HG03571 (cell line): ENCODE data around the gene SAMMSON.

Source experiments
- ATAC-seq: cut with Tn5 transposase; IDR thresholded peaks from one replicate; pipeline ENCODE4 v1.9.1; 2021; ENCODE audit not compliant: unreplicated experiment

The SAMMSON gene

GRCh38 chr3:69999140-70000027, at the start of gene SAMMSON:
Gene SAMMSON (plus strand): TSS chr3:69999733.
- no peak for ATAC-seq

DNA sequence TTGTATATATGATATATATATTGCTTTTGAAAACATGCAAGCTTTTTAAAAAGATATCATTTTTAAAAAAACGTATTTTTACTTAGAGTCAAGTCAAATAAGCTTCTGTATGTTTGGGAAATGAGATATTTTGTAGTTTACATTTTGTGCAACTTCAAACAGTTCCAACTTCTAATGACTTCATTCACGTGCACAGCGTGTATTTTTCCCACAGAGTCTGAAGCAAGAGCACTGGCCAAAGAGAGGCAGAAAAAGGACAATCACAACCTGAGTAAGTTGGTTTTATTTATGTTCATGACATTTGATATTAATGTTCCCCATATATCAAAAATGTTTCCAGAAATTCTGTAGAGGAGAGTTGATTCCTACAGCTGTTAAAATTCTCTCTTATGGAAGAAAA, 47.9 kb upstream of the SAMMSON start:
- ATAC-seq = no peak

- no peak for ATAC-seq
Observed at GRCh38 chr3:69959581-69959980, 40.0 kb upstream of the SAMMSON start.

DNA sequence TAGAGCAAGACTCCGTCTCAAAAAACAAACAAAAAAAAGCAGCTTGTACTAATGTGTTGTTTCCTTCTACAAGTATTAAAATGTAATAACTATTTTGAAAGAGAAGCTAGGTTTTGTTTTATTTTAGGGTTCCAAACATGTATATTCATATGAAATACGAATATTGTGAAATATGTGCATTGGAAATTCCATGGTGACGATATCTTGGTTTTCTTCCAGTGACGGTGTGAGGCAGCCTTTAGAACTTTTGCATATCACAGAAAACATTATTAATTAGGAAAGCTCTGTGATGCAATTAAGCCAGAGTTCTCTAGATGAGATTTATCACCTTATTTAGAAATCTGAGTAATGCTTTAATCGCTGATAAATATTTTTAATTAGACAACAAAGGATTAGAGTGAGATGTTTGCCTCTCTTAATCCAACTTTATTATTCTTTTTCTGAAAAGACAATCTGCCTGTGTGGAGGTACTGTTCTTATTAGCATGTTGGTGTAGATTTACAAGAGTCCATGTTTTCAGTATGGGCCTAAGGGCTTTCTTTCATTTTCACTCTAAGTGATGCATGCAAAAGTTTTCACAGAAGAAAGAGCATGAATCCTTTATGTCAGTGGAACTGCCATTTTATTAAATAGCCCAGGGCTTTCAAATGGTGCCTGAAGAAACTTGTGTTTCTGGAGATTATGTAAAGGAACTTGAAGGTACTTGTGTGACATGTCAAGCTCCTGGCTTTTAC, 37.7 kb upstream of the SAMMSON start:
- no peak for ATAC-seq

DNA sequence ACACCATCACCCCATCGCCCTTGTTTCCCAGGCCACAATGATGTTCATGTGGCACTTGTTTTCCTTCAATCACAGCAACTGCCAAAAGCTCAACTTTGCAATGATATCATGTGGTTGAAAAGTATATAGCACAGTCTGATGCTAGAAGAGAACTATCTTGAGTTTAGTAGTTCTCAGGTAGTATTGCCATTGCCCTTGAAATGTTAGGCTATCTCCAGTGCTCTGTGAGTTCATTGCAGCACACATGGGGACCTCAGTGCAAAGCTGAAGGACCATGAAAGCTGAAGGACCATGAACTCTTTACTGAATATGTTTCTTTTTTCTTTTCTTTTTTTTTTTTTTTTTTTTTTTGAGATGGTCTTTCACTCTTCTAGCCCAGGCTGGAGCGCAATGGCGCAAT, 35.9 kb upstream of the SAMMSON start:
- ATAC-seq = no peak

- no peak for ATAC-seq
Observed at GRCh38 chr3:69967156-69967555, 32.4 kb upstream of the SAMMSON start.

DNA sequence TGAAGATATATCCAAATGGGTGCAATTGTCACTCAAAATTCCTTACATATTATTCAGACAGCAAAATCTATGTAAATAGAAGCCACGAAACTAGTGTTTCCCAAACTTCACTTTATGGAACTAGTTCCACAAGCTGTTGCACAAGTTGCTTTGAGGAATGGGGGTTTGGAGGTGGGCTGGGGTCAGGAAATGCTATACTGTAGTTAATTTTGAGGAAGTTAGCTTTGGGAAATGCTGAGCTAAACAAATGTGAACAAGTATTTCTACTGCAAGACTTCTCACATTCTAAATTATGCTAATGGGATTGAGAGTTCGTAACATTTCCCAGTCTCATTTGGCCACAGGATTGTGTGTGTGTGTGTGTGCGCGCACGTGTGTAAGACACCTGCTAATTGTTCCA, 28.7 kb upstream of the SAMMSON start:
- no peak for ATAC-seq

GRCh38 chr3:69972672-69973071, 26.9 kb upstream of the SAMMSON start:
- ATAC-seq = no peak

DNA sequence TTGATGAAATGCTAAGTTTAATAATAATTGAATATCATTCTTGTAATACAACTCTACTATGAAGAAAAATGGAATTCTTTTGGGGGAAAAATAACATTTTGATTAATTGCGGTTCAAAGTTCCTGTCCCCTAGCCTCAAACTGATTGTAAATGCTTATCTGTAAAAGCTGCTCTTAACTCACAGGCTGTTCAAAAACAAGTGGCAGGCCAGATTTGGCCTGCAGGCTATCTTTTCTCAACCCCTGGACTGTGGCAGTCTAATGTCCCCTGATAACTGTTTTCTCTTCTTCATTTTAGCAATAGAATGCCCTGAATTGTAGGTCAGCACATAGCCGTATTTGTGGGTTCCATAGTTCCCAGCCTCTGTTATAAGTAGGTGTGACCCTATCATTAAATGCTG, 23.5 kb upstream of the SAMMSON start:
- no peak for ATAC-seq

- ATAC-seq = no peak
Observed at GRCh38 chr3:69983546-69984265, 15.8 kb upstream of the SAMMSON start.

- ATAC-seq = no peak
Observed at GRCh38 chr3:69985266-69985665, 14.3 kb upstream of the SAMMSON start.

DNA sequence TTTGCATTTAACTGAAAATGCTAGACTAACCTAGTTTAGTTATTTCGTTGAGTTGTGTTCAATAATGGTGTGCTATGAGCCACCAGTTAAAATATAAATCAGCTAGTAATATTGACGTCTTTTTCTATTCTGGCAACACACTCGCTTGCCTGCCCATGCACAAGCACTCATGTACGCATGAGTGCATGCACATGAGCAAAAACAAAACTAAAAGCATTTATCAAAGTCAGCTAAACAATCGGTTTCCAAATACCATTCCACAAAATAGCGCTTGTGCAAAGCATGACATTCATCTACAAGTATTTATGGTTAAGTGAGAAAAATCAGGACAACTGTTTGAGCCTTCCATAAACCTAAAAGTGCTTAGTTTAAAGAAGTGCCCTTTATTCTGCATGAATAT, 13.1 kb upstream of the SAMMSON start:
- ATAC-seq = no peak

DNA sequence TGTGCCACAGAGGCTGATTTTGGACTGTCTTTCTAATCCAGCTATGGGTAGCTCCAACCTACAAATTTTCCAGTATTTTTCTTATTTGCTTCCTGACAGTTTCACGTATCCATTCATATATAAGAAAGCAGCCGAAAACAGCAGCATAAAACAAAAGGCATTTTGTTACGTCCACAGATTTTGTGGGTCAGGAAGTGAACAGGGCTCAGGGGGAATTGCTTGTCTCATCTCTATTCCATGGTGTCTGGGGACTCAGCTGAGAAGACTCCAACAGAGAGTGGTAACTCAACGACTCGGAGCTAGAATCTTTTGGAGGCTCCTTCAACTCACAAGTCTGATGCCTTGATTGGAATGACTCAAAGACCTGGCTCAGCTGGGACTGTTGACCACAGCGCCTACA, 11.7 kb upstream of the SAMMSON start:
- ATAC-seq = no peak

- ATAC-seq = no peak
Observed at GRCh38 chr3:69993757-69994156, 5.8 kb upstream of the SAMMSON start.

DNA sequence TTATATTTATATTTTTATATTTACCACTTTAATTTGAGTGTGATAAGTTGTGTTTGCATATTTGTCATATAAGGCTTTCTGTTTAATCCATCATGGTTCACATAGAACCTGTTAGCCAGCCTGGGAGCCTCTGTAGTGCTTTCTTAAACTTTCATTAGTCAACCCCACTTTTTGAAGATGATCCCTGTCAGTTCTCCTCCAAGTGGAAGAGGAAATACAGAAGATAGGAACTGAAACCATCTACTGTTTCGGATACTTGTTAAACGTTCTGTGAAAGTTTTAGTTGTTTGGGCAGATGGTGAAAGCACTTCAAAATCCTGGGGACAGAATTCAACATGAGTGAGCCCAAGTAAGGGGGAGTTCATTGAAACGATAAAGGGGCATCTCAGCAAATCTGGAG, 4.6 kb upstream of the SAMMSON start:
- no peak for ATAC-seq

GRCh38 chr3:69997631-69998307, 1.8 kb upstream of the SAMMSON start:
- no peak for ATAC-seq

DNA sequence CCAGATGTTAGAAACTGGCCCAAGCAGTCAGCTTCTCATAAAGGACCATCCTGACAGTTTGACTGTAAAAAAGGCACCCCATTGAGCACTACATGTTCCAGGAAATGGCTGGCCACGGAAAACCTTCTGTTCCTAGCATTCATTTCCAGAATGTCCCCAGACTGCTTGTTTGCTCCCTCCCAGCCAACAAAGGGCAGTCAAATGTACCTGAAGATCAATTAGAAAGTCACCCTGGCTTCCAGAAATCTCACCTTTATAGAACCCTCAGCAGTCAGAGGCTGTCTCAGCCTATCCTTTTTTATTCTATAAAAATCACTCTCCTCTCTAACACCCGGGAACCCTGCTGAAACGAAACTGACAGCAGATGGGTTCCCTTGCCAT, 784 bp upstream of the SAMMSON start:
- no peak for ATAC-seq

GRCh38 chr3:70000028-70000410, 486 bp downstream of the SAMMSON start:
- ATAC-seq = no peak

DNA sequence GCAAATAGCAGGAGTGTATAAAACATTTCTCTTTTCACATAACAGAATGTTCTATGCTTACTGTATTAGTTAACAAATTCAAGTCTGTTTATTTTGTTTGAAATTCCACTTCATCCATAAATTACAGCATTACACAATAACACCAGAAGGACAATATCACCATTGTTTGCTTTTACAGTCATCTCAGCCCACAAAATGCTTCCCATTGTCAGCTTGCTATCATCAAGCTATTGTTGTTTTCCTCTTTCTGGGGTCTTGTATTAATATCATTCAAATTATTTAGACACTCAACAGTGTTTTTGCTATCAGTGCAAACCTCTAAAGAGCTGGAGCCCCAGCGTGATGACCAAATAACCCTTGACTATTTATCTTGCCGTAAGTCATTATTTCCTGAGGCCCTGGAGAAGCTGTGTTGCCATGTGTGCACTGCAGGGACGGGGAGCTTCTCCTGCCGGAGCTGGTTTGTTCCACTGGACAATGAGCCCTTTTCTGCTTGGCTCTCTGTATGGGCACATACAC, 1.1 kb downstream of the SAMMSON start:
- no peak for ATAC-seq

DNA sequence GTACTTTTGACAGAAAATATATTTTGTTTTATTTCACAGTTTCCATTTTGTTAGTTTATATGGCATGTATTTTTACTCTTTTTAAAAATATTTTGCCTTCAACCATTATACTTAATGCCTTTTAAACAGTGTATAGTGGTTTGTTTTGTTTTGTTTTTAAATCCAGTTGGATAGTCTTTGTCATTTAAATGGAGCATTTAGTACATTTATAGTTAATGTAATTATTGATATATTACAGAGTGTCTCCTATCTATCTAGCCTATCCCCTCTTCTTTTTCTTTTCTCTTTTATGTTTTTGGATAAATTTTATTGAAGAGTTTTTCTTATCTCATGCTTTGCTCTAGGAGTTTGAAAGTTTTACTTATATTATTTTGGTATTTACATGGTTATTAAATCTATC, 3.6 kb downstream of the SAMMSON start:
- ATAC-seq = no peak

DNA sequence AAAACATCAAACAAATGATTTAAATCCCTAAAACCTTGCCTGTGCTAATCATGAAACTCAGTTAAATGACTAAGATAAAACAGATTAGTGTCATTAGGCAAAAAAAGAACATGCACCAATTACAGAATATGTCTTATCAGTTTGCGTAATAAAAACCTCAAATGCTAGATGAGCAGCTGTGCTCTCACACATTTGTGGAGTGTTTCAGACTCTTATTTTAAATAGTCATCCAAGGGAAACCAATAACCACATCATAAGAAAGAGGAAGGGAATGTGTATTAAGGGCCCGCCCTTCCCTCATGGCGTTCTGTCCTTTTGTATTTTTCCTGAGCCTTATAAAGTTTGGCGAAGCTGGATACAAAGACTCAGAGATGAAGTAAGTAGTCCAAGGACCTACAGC, 6.6 kb downstream of the SAMMSON start:
- no peak for ATAC-seq
